ENCODE results near the gene TSNAX. TPM values are rescaled to one million over a fixed set of nuclear protein-coding genes. Genes with fewer than 3 reads are reported as not detected.

TSNAX gene
- total RNA-seq, 1 experiment from 2014 or later = 38.0 TPM

- ChIA-PET CTCF (interaction anchor here (1.2 kb wide), 1 partner anchor 32 kb away, joined by 4 read pairs; no protein-coding TSS in a partner anchor), POLR2A (no interaction called here)
- Mint-ChIP-seq H3K27me3 (ENCODE audit: low read depth) (no peaks in the 10 kb centered on the region), H3K4me3 (no peak overlapping the region), H3K27ac (no peak overlapping the region), H3K9me3 (no peaks in the 10 kb centered on the region), H3K4me1 (peaks cover 14% of the 10 kb centered on the region), H3K36me3 (0 out of 2 replicates have a peak, but pooled peaks cover 8% of the 10 kb centered on the region)
- peak; percentile 52; the same call in 1 of the 2 replicates for TF ChIP-seq CTCF (IDR thresholded peaks at IDR 0.05)
- TF ChIP-seq CBFB (CRISPR knock-in tag; IDR thresholded peaks at IDR 0.05; ENCODE audit: low read depth) = no peak
- no peak for DNase-seq (ENCODE audit: low spot score)
- peak; percentile 86 for ATAC-seq
Observed at GRCh38 chr1:231550448-231550781, 21.9 kb downstream of the TSNAX start.

- ATAC-seq (no peak), DNase-seq (ENCODE audit: low spot score) (no peak)
- ChIA-PET CTCF (no interaction called here), POLR2A (no interaction called here)
- Mint-ChIP-seq H3K27me3 (ENCODE audit: low read depth) (no peaks in the 10 kb centered on the region), H3K9me3 (no peaks in the 10 kb centered on the region), H3K27ac (no peak overlapping the region), H3K4me1 (peaks cover 23% of the 10 kb centered on the region), H3K4me3 (no peak overlapping the region), H3K36me3 (0 out of 2 replicates have a peak, but pooled peaks cover 6% of the 10 kb centered on the region)
- TF ChIP-seq PRRX2 (CRISPR knock-in tag; IDR thresholded peaks at IDR 0.05) (no peak), ZNF219 (CRISPR knock-in tag; IDR thresholded peaks at IDR 0.05; ENCODE audit: borderline replicate concordance) (no peak), ZBTB43 (CRISPR knock-in tag; IDR thresholded peaks at IDR 0.05) (no peak), ZNF396 (CRISPR knock-in tag; IDR thresholded peaks at IDR 0.05; ENCODE audit: borderline replicate concordance) (no peak), SMAD4 (CRISPR knock-in tag; IDR thresholded peaks at IDR 0.05) (no peak)
- TF ChIP-seq, protein P1, sequence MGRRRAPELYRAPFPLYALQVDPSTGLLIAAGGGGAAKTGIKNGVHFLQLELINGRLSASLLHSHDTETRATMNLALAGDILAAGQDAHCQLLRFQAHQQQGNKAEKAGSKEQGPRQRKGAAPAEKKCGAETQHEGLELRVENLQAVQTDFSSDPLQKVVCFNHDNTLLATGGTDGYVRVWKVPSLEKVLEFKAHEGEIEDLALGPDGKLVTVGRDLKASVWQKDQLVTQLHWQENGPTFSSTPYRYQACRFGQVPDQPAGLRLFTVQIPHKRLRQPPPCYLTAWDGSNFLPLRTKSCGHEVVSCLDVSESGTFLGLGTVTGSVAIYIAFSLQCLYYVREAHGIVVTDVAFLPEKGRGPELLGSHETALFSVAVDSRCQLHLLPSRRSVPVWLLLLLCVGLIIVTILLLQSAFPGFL (CRISPR knock-in tag; IDR thresholded peaks at IDR 0.05; ENCODE audit: borderline replicate concordance) = no peak
Observed at GRCh38 chr1:231553320-231553719, 24.9 kb downstream of the TSNAX start.

DNA sequence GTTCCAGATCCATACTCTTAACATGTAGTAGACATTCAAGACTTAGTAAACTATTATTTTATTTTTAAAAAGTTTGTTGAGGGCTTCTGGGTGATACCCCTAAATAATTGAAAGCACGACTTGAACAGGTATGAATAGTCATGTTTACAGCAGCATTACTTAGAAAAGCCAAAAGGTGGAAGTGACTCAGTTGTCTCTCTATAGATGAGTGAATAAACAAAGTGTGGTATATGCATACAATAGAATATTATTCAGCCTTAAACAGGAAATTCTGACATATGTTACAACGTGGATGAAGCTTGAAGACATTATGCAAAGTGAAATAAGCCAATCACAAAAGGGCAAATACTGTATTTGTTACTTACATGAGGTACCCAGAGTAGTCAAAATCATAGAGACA, 26.5 kb downstream of the TSNAX start:
- Mint-ChIP-seq H3K27me3 (ENCODE audit: low read depth) (no peaks in the 10 kb centered on the region), H3K9me3 (no peaks in the 10 kb centered on the region), H3K27ac (no peak overlapping the region), H3K4me3 (no peak overlapping the region), H3K4me1 (peaks cover 16% of the 10 kb centered on the region), H3K36me3 (0 out of 2 replicates have a peak, but pooled peaks cover 6% of the 10 kb centered on the region)
- TF ChIP-seq, protein P2, sequence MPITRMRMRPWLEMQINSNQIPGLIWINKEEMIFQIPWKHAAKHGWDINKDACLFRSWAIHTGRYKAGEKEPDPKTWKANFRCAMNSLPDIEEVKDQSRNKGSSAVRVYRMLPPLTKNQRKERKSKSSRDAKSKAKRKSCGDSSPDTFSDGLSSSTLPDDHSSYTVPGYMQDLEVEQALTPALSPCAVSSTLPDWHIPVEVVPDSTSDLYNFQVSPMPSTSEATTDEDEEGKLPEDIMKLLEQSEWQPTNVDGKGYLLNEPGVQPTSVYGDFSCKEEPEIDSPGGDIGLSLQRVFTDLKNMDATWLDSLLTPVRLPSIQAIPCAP (CRISPR knock-in tag; IDR thresholded peaks at IDR 0.05) = no peak
- TF ChIP-seq ZNF532 (CRISPR knock-in tag; IDR thresholded peaks at IDR 0.05; ENCODE audit: borderline replicate concordance) (no peak), ZNF423 (CRISPR knock-in tag; IDR thresholded peaks at IDR 0.05) (no peak), NFATC4 (CRISPR knock-in tag; IDR thresholded peaks at IDR 0.05) (no peak), ZNF138 (CRISPR knock-in tag; conservative IDR thresholded peaks at IDR 0.05) (no peak), SMAD4 (CRISPR knock-in tag; IDR thresholded peaks at IDR 0.05) (no peak), NR2C2 (CRISPR knock-in tag; IDR thresholded peaks at IDR 0.05) (no peak), PRRX2 (CRISPR knock-in tag; IDR thresholded peaks at IDR 0.05) (no peak), IRF2 (CRISPR knock-in tag; IDR thresholded peaks at IDR 0.05; ENCODE audit: borderline replicate concordance, low read depth) (no peak), TCF7 (CRISPR knock-in tag; IDR thresholded peaks at IDR 0.05; ENCODE audit: low read depth) (no peak), ZMAT4 (CRISPR knock-in tag; IDR thresholded peaks at IDR 0.05) (no peak), STAT6 (CRISPR knock-in tag; conservative IDR thresholded peaks at IDR 0.05; ENCODE audit: low read depth) (no peak)
- DNase-seq (ENCODE audit: low spot score) (no peak), ATAC-seq (no peak)
- ChIA-PET CTCF (no interaction called here), POLR2A (no interaction called here)

Measured in WTC11 (cell line).